GM12891 (cell line): ENCODE measurements around the gene SLC6A19.

Experiments
- POLR2A ChIP-seq: IDR thresholded peaks from 2 replicates; pipeline ENCODE4 v1.6.1; 2011; ENCODE audit warnings: low read depth, low read length, control low read depth
- POLR2AphosphoS5 ChIP-seq: IDR thresholded peaks from 2 replicates; pipeline ENCODE4 v1.6.1; 2011; ENCODE audit warnings: low read depth, low read length, control low read depth

- TF ChIP-seq POLR2A: no peak
- no peak for TF ChIP-seq POLR2AphosphoS5
These were observed 40.2 kb downstream of the SLC6A19 start for GRCh38 chr5:1241509-1242080.
